Renal cortex interstitium (tissue), 11 donors: ENCODE data around the gene RPL38. TPM values are rescaled to one million over a fixed set of nuclear protein-coding genes. Genes with fewer than 3 reads are reported as not detected.

Experiments
- DNase-seq, 11 donors: peaks; one replicate each; pipeline ENCODE4 v3.0.0-alpha.2; 2013; ENCODE audit warnings: low read depth in 9 of 11, low spot score in 4 of 11; ENCODE audit errors: extremely low read depth in 1 of 11
- polyA plus RNA-seq, 3 donors: library from polyadenylated mRNA; unstranded; fragments of 120-200 nt; gene quantifications; one replicate each; pipeline ENCODE4 v1.2.1, GENCODE V29; 2013; ENCODE audit not compliant: insufficient read length in 3 of 3

Gene RPL38
- polyA plus RNA-seq, 3 donors = 1,116 to 1,437 (median 1,164) TPM

GRCh38 chr17:74251569-74251968 is 48.1 kb downstream of the RPL38 start:
- DNase-seq = no peak

GRCh38 chr17:74252211-74252610 is 48.7 kb downstream of the RPL38 start:
- no peak for DNase-seq

DNA sequence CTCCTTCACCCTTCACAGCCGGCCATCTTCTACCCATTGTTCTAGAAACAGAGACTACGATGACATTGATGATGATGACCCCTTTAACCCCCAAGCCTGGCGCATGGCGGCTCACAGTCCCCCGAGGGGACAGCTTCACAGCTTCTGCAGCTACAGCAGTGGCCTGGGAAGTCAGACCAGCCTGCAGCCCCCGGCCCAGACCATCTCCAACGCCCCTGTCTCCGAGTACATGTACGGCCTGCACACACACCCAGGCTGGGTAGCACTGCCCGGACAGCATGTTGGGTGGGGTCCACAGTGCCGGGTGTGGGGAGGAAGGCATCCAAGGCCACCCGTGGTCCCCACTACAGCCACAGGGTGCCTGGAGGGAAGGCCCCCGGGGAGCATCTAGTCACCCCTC is 49.6 kb downstream of the RPL38 start:
- no peak for DNase-seq

GRCh38 chr17:74257311-74257710 is 53.8 kb downstream of the RPL38 start:
- DNase-seq = no peak

DNA sequence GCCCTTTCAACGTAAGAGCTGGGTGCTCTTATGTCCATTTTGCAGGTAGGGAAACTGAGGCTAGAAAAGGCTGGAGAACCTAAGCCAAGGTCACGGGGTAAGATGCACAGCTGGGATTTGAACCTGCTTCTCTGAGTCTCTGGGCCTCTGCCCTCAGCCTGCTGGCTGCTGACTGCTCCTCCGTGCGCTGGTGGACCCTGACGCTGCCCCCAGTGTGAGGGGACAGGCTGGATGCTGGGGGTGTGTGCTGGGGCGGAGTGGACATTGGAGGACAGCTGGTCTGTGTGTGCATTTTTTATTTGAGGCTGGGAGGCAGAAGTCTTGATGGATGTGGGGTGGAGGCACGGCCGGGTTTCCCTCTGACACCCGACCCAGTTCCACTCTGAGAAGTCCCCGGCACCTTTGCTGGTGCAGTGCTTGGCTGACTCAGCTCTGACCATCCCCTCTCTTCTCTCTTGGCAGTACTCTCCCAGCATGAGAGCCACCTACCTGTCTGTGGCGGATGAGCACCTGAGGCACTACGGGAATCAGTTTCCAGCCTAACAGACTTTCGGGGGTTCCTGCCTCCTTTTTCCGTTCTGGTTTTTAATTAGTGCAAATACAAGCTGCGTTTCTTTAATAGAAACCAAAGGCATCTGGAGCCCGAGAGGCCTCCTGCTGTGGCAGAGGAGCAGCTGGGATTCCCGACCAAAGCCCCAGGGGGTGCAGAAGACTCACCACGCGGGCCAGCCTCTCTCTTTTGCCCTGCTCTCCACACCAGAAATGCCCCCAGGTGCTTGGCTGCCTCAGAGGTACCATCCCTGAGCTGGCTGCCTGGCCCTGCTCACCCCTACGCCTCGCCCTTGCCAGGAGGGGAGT is 56.4 kb downstream of the RPL38 start:
- no peak for DNase-seq

Other genes starting within 250 kb of the RPL38 start
- gene TTYH2, start 9.9 kb downstream of the RPL38 start, polyA plus RNA-seq = 10 to 100 TPM; 13.5 to 18.6 (median 18.1) TPM
- under 1 TPM; 0.09 to 0.22 (median 0.15) TPM for gene DNAI2, start 70.6 kb downstream of the RPL38 start, polyA plus RNA-seq
- gene KIF19, start 122.5 kb downstream of the RPL38 start, polyA plus RNA-seq = under 1 TPM; 0.30 to 0.79 (median 0.66) TPM
- under 1 TPM; 0.11 to 0.26 (median 0.11) TPM for gene BTBD17, start 158.2 kb downstream of the RPL38 start, polyA plus RNA-seq
- under 1 TPM in 1 of 3 donors, not detected in 2; 0.11 TPM for gene GPR142, start 163.8 kb downstream of the RPL38 start, polyA plus RNA-seq
- 100 to 1,000 TPM in 2 of 3 donors, 10 to 100 TPM in 1; 86.9 to 134 (median 115) TPM for gene GPRC5C, start 228.4 kb downstream of the RPL38 start, polyA plus RNA-seq